ENCODE results near the gene DENND6B. TPM values are rescaled to one million over a fixed set of nuclear protein-coding genes. Genes with fewer than 3 reads are reported as not detected.

The DENND6B gene
- total RNA-seq, 2 donors from 2014 or later, result 9.6 to 19.6 TPM

DNA sequence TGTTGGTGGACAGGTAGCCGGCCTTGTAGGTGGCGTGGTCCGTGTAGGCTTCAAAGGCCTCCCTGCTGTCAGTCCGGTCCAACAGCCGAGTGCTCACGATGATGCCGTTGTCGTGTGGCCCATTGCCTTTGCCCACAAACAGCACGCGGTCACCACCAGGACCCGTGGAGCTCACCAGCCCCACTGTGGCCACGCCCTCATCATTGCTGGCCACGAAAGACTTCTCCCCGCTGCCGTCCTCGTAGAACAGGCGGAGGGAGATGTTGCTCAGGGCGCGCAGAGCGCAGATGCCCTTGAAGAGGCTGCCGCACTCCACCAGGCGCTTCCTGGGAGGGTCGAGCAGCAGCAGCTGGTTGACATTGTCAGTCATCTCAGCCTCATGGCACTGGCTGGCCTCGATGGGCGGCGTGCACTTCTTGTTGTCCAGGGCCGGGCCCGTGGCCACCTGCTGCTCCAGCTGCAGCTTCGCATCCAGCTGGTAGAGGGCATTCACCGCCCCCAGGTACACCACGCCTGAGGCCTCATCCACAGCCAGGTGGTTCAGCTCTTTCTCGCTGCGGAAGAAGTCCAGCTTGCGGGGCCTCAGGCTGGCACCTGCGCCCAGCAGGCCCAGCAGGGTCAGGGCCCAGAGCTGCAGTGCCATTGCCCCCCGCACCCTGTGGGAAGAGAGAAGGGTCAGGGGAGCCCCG lies 36.7 kb downstream of the DENND6B start:
- H3K4me1 ChIP-seq (replicated peaks), result peaks cover 22% of the 10 kb centered on the region
- H3K27ac ChIP-seq, result no peak overlapping the region
- no peak overlapping the region for H3K4me3 ChIP-seq
- TF ChIP-seq, protein P1, sequence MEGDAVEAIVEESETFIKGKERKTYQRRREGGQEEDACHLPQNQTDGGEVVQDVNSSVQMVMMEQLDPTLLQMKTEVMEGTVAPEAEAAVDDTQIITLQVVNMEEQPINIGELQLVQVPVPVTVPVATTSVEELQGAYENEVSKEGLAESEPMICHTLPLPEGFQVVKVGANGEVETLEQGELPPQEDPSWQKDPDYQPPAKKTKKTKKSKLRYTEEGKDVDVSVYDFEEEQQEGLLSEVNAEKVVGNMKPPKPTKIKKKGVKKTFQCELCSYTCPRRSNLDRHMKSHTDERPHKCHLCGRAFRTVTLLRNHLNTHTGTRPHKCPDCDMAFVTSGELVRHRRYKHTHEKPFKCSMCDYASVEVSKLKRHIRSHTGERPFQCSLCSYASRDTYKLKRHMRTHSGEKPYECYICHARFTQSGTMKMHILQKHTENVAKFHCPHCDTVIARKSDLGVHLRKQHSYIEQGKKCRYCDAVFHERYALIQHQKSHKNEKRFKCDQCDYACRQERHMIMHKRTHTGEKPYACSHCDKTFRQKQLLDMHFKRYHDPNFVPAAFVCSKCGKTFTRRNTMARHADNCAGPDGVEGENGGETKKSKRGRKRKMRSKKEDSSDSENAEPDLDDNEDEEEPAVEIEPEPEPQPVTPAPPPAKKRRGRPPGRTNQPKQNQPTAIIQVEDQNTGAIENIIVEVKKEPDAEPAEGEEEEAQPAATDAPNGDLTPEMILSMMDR (IDR thresholded peaks at IDR 0.05), result no peak
- TF ChIP-seq POLR2AphosphoS5 (IDR thresholded peaks at IDR 0.05) (no peak), POLR2A (IDR thresholded peaks at IDR 0.05) (no peak)
- intact Hi-C loops (cut with DNase I), result no loop called here
- DNase-seq (ENCODE audit: low spot score), result no peak
- peaks cover 18 to 47% of the 10 kb centered on the region in 2 donors for H3K36me3 ChIP-seq
- no peaks in the 10 kb centered on the region for H3K9me3 ChIP-seq
- H3K27me3 ChIP-seq (replicated peaks; ENCODE audit: insufficient read depth), result no peaks in the 10 kb centered on the region
- WGBS, result 83% methylated on average over 35 of the region's 37 CpGs

DNA sequence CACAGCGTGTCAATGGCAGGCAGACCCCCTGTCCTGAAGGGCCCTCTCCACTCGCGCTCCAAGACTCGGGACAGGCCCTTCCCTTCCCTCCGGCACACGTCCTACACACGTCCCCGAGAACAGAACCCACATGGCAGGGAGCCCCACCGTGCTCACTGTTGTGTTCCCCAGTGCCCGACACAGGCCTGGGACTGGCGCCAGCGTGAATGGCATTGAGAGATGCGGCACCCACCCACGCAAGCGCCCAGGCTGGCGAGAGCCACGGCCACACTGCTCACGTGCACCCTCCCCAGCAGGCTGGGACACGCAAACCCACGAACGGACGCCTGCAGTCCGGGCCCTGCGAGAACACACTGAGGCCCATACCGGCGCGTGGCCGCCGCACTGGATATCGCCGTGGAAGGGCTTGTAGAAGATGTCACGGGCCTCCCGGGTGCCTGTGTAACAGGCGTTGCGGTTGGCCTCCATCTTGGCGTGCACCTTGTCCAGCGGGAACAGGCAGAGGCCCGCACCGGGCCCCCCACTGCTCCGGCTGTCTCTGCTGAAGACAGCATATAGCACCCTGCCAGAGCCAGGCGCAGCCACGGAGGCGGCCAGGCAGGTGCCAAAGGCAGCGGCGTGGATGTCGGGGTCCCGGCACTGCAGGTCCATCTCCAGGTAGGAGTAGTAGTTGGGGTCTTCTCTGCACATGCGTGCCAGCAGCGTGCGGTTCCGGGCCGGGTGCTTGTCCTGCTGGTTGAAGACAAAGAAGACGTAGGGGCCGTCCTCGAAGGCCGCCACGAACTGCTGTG lies 37.5 kb downstream of the DENND6B start:
- WGBS, result 88% methylated on average over 51 of the region's 57 CpGs
- H3K27ac ChIP-seq, result no peak overlapping the region
- H3K36me3 ChIP-seq, result peaks cover 18 to 48% of the 10 kb centered on the region in 2 donors

DNA sequence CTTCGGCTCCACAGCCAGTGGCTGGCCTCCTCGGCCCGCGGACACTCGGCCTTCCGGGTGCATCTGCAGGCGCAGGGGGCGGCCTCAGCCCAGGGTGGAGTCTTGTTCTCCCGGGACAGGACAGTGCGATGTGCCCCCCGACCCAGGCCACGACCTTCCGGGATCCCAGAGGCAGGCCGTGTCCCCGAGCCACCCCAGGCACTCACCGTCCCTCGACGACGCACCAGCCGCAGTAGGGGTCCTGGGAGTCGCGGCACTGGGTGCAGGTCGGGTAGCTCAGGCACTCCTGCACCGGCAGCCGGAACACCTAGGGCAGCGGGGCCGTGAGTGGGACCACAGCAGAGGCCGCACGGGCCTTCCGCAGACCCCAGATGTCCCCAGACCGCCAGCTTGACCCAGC lies 39.1 kb downstream of the DENND6B start:
- Histone ChIP-seq H3K4me1 (replicated peaks) (peaks cover 6% of the 10 kb centered on the region), H3K27me3 (replicated peaks; ENCODE audit: insufficient read depth) (no peaks in the 10 kb centered on the region), H3K4me3 (no peak overlapping the region), H3K36me3 (peaks cover 18 to 57% of the 10 kb centered on the region in 2 donors), H3K9me3 (no peaks in the 10 kb centered on the region), H3K27ac (no peak overlapping the region)
- WGBS, result 93% methylated on average over 27 of the region's 31 CpGs
- DNase-seq (ENCODE audit: low spot score), result no peak
- intact Hi-C loops (cut with DNase I), result no loop called here
- no peak for TF ChIP-seq POLR2A (IDR thresholded peaks at IDR 0.05)
- TF ChIP-seq POLR2AphosphoS5 (IDR thresholded peaks at IDR 0.05), result no peak
- TF ChIP-seq, protein P1 (IDR thresholded peaks at IDR 0.05), result no peak

More for the DNA sequence above, 37.5 kb downstream of the DENND6B start:
- peaks cover 18% of the 10 kb centered on the region for H3K4me1 ChIP-seq (replicated peaks)
- TF ChIP-seq, protein P1 (IDR thresholded peaks at IDR 0.05), result no peak
- no peak for TF ChIP-seq POLR2A (IDR thresholded peaks at IDR 0.05)
- no peak for TF ChIP-seq POLR2AphosphoS5 (IDR thresholded peaks at IDR 0.05)
- intact Hi-C loops (cut with DNase I), result no loop called here
- no peaks in the 10 kb centered on the region for H3K9me3 ChIP-seq
- no peaks in the 10 kb centered on the region for H3K27me3 ChIP-seq (replicated peaks; ENCODE audit: insufficient read depth)
- DNase-seq (ENCODE audit: low spot score), result no peak
- H3K4me3 ChIP-seq, result no peak overlapping the region

DNA sequence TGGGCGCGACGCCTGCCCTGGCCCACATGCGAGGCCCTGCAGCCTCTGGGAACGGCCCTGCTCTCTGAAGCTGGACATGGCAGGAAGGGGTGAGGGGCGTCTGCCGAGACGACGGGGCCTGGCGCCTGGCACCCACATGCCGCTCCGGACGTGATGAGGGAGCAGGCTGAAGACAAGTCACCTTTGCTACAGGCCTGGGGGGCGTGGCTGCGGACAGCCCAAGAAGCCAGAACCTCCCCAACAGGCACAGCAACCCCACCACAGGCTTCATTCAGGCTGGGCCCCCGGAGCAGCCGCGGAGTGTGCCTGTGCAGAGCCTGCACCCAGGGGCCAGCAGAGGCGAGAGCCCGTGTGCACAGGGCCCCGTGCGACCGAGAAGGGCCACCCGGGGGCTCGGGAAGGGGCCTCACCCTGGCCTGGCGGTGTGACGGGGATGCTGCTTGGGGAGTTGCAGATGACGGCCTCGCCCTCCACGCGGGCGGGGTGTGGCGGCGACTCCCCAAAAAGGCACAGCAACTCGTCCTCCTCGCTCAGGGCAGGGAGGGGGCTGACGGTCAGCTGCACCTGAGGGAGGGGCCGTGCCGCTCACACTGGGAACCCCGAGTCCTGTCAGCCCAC lies 40.0 kb downstream of the DENND6B start:
- intact Hi-C loops (cut with DNase I), result no loop called here
- TF ChIP-seq, protein P1 (IDR thresholded peaks at IDR 0.05), result no peak
- no peak for TF ChIP-seq POLR2A (IDR thresholded peaks at IDR 0.05)
- TF ChIP-seq POLR2AphosphoS5 (IDR thresholded peaks at IDR 0.05), result no peak

More for the DNA sequence above, 40.0 kb downstream of the DENND6B start:
- 84% methylated on average over 16 of the region's 40 CpGs for WGBS
- Histone ChIP-seq H3K9me3 (no peaks in the 10 kb centered on the region), H3K4me1 (replicated peaks) (peaks cover 10% of the 10 kb centered on the region), H3K27me3 (replicated peaks; ENCODE audit: insufficient read depth) (no peaks in the 10 kb centered on the region), H3K27ac (no peak overlapping the region), H3K4me3 (no peak overlapping the region), H3K36me3 (peaks cover 18 to 57% of the 10 kb centered on the region in 2 donors)
- no peak for DNase-seq (ENCODE audit: low spot score)
